ENCODE measurements around the gene TNIP1. TPM values are rescaled to one million over a fixed set of nuclear protein-coding genes. Genes with fewer than 3 reads are reported as not detected.

Gene TNIP1
- total RNA-seq, 1 experiment from 2014 or later: 186 TPM

GRCh38 chr5:151085517-151086041 is 4.7 kb upstream of the TNIP1 start:
- peak; percentile 69 for DNase-seq (ENCODE audit: low read depth)

- DNase-seq (ENCODE audit: low read depth): peak; percentile 45
Measured at GRCh38 chr5:151084363-151084762, 3.5 kb upstream of the TNIP1 start.

GRCh38 chr5:151083081-151083676 is 2.3 kb upstream of the TNIP1 start:
- DNase-seq (ENCODE audit: low read depth): peak; percentile 96

GRCh38 chr5:151082282-151082902 is 1.6 kb upstream of the TNIP1 start:
- DNase-seq (ENCODE audit: low read depth): peak; percentile 76

GRCh38 chr5:151081431-151082281 is 822 bp upstream of the TNIP1 start:
- DNase-seq (ENCODE audit: low read depth): peak; percentile 65

GRCh38 chr5:151079838-151080612 is 809 bp downstream of the TNIP1 start:
- DNase-seq (ENCODE audit: low read depth): peak; percentile 88

- DNase-seq (ENCODE audit: low read depth): peak; percentile 61
Measured at GRCh38 chr5:151078490-151079262, 2.2 kb downstream of the TNIP1 start.

GRCh38 chr5:151077967-151078366 is 2.9 kb downstream of the TNIP1 start:
- DNase-seq (ENCODE audit: low read depth): no peak

- no peak for DNase-seq (ENCODE audit: low read depth)
Measured at GRCh38 chr5:151077419-151077818, 3.4 kb downstream of the TNIP1 start.

- no peak for DNase-seq (ENCODE audit: low read depth)
Measured at GRCh38 chr5:151076616-151077015, 4.2 kb downstream of the TNIP1 start.

GRCh38 chr5:151075698-151076331 is 5.0 kb downstream of the TNIP1 start:
- peak; percentile 87 for DNase-seq (ENCODE audit: low read depth)

GRCh38 chr5:151074557-151074956 is 6.3 kb downstream of the TNIP1 start:
- no peak for DNase-seq (ENCODE audit: low read depth)

- DNase-seq (ENCODE audit: low read depth): no peak
Measured at GRCh38 chr5:151073280-151073679, 7.6 kb downstream of the TNIP1 start.

- DNase-seq (ENCODE audit: low read depth): peak; percentile 56
Measured at GRCh38 chr5:151072630-151073025, 8.2 kb downstream of the TNIP1 start.

- DNase-seq (ENCODE audit: low read depth): no peak
Measured at GRCh38 chr5:151071848-151072629, 8.8 kb downstream of the TNIP1 start.

- DNase-seq (ENCODE audit: low read depth): no peak
Measured at GRCh38 chr5:151071021-151071420, 9.8 kb downstream of the TNIP1 start.

GRCh38 chr5:151070449-151070848 is 10.4 kb downstream of the TNIP1 start:
- DNase-seq (ENCODE audit: low read depth): peak; percentile 53

- DNase-seq (ENCODE audit: low read depth): peak; percentile 70
Measured at GRCh38 chr5:151068433-151069197, 12.2 kb downstream of the TNIP1 start.

Measured in LHCN-M2 (cell line).